ENCODE data around the gene COA1.

COA1 gene

DNA sequence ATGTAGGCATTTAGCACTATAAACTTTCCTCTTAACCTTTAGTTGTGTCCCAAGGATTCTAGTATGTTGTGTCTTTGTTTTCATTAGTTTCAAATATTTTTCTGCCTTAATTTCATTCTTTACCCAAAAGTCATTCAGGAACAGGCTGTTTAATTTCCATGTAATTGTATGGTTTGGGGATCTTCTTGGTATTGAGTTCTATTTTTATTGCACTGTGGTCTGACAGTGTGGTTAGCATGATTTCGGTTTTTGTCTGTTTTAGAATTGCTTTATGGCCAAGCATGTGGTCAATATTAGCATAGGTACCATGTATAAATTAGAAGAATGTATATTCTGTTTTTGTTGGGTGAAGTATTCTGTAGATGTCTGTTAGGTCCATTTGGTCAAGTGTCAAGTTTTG, 26.3 kb downstream of the COA1 start:
- no peak overlapping the region for H3K9ac ChIP-seq (ENCODE audit: insufficient read length)
- H3K9me3 ChIP-seq (ENCODE audit: low read depth, low read length), result no peaks in the 10 kb centered on the region; the same call in 1 of the 2 replicates
- H3K36me3 ChIP-seq (ENCODE audit: insufficient read depth, low read length), result peaks cover 41% of the 10 kb centered on the region
- TF ChIP-seq EZH2 (IDR thresholded peaks at IDR 0.05) (no peak), POLR2AphosphoS5 (IDR thresholded peaks at IDR 0.05; ENCODE audit: borderline replicate concordance, low read depth, low read length) (no peak), FOXP2 (optimal IDR thresholded peaks at IDR 0.05; ENCODE audit: control extremely low read depth, extremely low read length, insufficient read depth) (no peak)
- H3K27ac ChIP-seq, result no peak overlapping the region
- no peak for DNase-seq (ENCODE audit: low read depth, low spot score)
- H3K4me3 ChIP-seq, result no peak overlapping the region

DNA sequence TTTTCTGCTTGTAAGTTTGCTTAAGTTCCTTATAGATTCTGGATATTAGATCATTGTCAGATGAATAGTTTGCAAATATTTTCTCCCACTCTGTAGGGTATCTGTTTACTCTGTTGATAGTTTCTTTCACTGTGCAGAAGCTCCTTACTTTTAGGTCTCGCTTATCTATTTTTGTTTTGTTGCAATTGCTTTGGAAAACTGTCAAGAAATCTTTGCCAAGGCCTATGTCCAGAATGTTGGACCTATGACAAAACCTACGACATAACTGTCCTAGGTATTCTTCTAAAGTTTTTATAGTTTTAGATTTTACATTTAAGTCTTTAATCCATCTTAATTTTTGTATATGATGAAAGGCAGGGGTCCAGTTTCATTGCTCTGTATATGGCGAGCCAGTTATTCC, 27.4 kb downstream of the COA1 start:
- no peak overlapping the region for H3K4me3 ChIP-seq
- no peaks in the 10 kb centered on the region for H3K9me3 ChIP-seq (ENCODE audit: low read depth, low read length)
- no peak for TF ChIP-seq POLR2AphosphoS5 (IDR thresholded peaks at IDR 0.05; ENCODE audit: borderline replicate concordance, low read depth, low read length)
- TF ChIP-seq FOXP2 (optimal IDR thresholded peaks at IDR 0.05; ENCODE audit: control extremely low read depth, extremely low read length, insufficient read depth), result no peak
- TF ChIP-seq EZH2 (IDR thresholded peaks at IDR 0.05), result no peak
- H3K27ac ChIP-seq, result no peak overlapping the region
- DNase-seq (ENCODE audit: low read depth, low spot score), result no peak
- no peak overlapping the region for H3K9ac ChIP-seq (ENCODE audit: insufficient read length)
- H3K36me3 ChIP-seq (ENCODE audit: insufficient read depth, low read length), result peaks cover 33% of the 10 kb centered on the region

DNA sequence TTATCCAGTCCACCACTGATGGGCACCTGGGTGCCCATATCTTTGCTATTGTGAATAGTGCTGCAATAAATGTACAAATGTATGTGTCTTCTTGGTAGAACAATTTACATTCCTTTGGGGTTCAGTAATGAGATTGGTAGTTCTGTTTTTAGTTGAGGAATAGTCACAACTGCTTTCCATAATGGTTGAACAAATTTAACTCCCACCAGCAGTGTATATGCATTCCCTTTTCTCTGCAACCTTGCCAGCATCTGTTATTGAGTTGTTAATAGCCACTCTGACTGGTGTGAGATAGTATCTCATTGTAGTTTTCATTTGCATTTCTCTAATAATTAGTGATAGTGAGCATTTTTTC, 27.8 kb downstream of the COA1 start:
- no peaks in the 10 kb centered on the region for H3K9me3 ChIP-seq (ENCODE audit: low read depth, low read length)
- no peak for TF ChIP-seq POLR2AphosphoS5 (IDR thresholded peaks at IDR 0.05; ENCODE audit: borderline replicate concordance, low read depth, low read length)
- no peak for TF ChIP-seq FOXP2 (optimal IDR thresholded peaks at IDR 0.05; ENCODE audit: control extremely low read depth, extremely low read length, insufficient read depth)
- TF ChIP-seq EZH2 (IDR thresholded peaks at IDR 0.05), result no peak
- DNase-seq (ENCODE audit: low read depth, low spot score), result no peak
- H3K36me3 ChIP-seq (ENCODE audit: insufficient read depth, low read length), result peaks cover 33% of the 10 kb centered on the region
- H3K9ac ChIP-seq (ENCODE audit: insufficient read length), result no peak overlapping the region
- no peak overlapping the region for H3K4me3 ChIP-seq
- no peak overlapping the region for H3K27ac ChIP-seq

DNA sequence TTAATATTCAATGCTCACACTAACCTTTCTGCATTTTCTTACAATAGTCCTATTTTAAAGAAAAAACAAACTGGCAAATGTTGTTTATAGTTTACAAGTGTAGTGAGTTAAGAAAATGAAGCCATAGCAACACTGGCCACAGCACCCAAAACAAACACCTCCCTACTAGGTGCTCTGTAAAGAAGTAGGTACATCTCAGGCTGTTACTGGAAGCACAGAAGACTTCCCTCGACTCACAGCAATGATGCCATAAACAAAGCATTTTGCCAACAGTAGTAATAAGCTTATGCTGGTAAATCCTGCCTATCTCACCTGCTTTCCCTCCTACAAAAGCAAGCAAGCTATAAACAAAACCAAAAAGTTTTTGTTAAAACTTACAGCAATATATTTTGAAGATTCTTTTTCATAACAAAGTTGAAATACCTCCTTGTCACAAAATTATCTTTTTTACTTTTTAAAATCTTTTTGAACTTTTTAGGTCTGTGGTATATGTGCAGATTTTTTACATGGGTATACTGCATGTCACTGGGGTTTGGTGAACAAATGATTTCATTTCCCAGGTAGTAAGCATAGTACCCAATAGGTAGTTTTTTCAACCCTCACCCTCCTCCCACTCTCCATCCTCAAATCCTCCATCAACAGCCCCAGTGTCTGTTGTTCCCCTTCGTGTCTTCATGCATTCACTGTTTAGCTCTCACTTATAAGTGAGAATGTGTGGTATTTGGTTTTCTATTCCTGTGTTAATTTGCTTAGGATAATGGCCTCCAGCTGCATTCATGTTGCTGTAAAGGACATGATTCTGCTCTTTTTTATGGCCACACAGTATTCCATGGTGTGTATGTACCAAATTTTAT, 28.4 kb downstream of the COA1 start:
- Histone ChIP-seq H3K4me3 (no peak overlapping the region), H3K9me3 (ENCODE audit: low read depth, low read length) (no peaks in the 10 kb centered on the region), H3K36me3 (ENCODE audit: insufficient read depth, low read length) (peaks cover 31% of the 10 kb centered on the region), H3K9ac (ENCODE audit: insufficient read length) (no peak overlapping the region), H3K27ac (no peak overlapping the region)
- no peak for DNase-seq (ENCODE audit: low read depth, low spot score)
- TF ChIP-seq POLR2AphosphoS5 (IDR thresholded peaks at IDR 0.05; ENCODE audit: borderline replicate concordance, low read depth, low read length), result no peak
- no peak for TF ChIP-seq FOXP2 (optimal IDR thresholded peaks at IDR 0.05; ENCODE audit: control extremely low read depth, extremely low read length, insufficient read depth)
- no peak for TF ChIP-seq EZH2 (IDR thresholded peaks at IDR 0.05)

DNA sequence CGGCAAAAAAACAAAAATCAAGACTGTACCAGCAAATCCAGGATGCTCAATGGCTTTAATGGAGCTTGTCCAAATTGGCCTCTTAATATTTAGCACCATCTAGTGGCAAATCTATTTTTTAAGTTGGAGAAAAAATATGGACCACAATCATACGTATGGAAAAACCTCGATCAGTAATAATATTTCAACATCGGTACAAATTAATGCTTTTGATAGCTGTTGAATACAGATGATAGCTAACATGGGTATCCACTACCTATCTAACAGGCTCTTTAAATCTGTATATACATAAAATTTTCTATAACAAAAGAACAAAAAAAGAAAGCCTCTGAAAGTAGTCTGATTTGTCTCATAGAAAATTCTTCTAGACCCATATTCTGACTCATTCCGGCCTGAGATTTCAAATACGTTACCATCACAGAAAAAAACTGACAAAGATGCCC, 29.2 kb downstream of the COA1 start:
- DNase-seq (ENCODE audit: low read depth, low spot score), result peak; percentile 20
- H3K27ac ChIP-seq, result no peak overlapping the region
- no peak overlapping the region for H3K4me3 ChIP-seq
- no peaks in the 10 kb centered on the region; the same call in 1 of the 2 replicates for H3K9me3 ChIP-seq (ENCODE audit: low read depth, low read length)
- TF ChIP-seq POLR2AphosphoS5 (IDR thresholded peaks at IDR 0.05; ENCODE audit: borderline replicate concordance, low read depth, low read length), result no peak
- TF ChIP-seq EZH2 (IDR thresholded peaks at IDR 0.05), result no peak
- TF ChIP-seq FOXP2 (optimal IDR thresholded peaks at IDR 0.05; ENCODE audit: control extremely low read depth, extremely low read length, insufficient read depth), result no peak
- H3K9ac ChIP-seq (ENCODE audit: insufficient read length), result no peak overlapping the region
- peaks cover 23% of the 10 kb centered on the region for H3K36me3 ChIP-seq (ENCODE audit: insufficient read depth, low read length)

DNA sequence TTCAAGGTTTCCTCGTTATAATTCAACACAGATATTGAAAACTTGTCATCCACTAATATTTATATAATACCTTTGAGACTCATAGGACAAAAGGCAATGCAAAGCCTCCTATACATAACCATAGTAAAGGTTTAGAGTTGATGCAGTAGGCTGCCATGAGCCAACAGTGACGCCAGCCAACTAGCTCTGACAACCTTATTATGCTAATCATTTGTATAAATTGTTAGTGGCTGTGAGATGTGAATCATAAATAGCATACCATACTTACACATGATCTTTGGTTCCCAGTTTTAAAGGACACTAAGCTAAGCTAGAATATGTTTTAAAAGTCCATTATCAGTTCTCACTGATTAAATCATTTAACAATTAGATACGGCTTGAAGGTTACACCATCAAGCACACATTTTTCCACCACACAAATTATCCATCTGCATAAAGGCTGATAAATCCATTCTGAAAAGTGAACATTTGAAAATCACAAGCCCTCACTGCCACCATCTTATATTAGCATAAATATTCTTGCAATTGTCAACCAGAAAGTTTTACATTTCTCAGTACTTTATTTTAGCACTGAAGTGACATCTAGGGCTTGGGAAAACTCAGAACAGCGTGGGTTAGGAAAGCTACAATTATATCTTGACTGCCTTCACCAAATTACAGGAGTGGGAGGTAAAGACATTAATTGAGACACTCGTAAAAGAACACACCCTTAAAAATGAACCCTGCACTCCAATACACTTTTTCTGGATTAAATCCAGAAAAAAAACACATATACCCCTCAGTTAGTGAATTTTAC, 30.7 kb downstream of the COA1 start:
- Histone ChIP-seq H3K9me3 (ENCODE audit: low read depth, low read length) (no peaks in the 10 kb centered on the region; the same call in 1 of the 2 replicates), H3K27ac (no peak overlapping the region), H3K9ac (ENCODE audit: insufficient read length) (no peak overlapping the region), H3K4me3 (no peak overlapping the region), H3K36me3 (ENCODE audit: insufficient read depth, low read length) (peaks cover 12% of the 10 kb centered on the region; the same call in 1 of the 2 replicates)
- no peak for TF ChIP-seq EZH2 (IDR thresholded peaks at IDR 0.05)
- TF ChIP-seq FOXP2 (optimal IDR thresholded peaks at IDR 0.05; ENCODE audit: control extremely low read depth, extremely low read length, insufficient read depth), result no peak
- TF ChIP-seq POLR2AphosphoS5 (IDR thresholded peaks at IDR 0.05; ENCODE audit: borderline replicate concordance, low read depth, low read length), result no peak
- DNase-seq (ENCODE audit: low read depth, low spot score), result no peak

DNA sequence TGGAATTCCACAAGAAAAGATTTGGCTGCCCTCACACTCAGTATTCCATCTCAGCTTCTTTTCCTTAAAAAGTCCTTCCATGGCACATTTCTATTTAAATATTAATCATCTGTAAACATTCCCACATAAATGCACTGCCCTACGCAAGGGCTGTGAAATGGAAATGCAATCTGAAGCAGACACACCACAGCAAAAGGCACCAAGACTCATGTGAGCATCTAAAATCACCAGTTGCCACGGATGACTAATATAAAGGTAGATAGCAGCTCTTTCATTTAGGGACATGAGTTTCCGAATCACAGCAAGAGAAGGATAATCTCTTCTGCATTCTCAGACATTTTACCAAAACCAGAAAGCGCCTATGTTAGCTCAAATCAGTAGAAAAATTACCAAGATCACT, 31.6 kb downstream of the COA1 start:
- H3K36me3 ChIP-seq (ENCODE audit: insufficient read depth, low read length), result 0 out of 2 replicates have a peak, but pooled peaks cover 6% of the 10 kb centered on the region
- no peak overlapping the region for H3K9ac ChIP-seq (ENCODE audit: insufficient read length)
- no peak overlapping the region for H3K27ac ChIP-seq
- TF ChIP-seq FOXP2 (optimal IDR thresholded peaks at IDR 0.05; ENCODE audit: control extremely low read depth, extremely low read length, insufficient read depth) (no peak), POLR2AphosphoS5 (IDR thresholded peaks at IDR 0.05; ENCODE audit: borderline replicate concordance, low read depth, low read length) (no peak), EZH2 (IDR thresholded peaks at IDR 0.05) (no peak)
- DNase-seq (ENCODE audit: low read depth, low spot score), result no peak
- H3K9me3 ChIP-seq (ENCODE audit: low read depth, low read length), result no peaks in the 10 kb centered on the region; the same call in 1 of the 2 replicates
- no peak overlapping the region for H3K4me3 ChIP-seq

DNA sequence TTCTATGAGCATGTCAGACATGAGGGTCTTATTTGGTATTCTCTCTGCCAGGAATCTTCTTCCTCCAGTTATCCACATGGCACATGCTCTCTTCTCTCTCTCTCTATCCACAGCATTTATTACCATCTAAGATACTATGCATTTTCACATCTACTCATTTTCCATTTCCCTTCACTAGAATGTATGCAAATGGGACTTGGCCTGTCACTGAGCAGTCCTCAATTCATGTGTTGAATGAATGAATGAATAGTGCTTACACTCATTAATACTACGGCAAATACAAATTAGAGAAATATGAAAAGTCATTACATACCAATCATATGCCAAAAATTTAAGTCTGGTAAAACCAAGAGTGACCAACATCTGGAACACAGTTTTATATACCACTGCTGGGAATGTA, 34.0 kb downstream of the COA1 start:
- Histone ChIP-seq H3K9ac (ENCODE audit: insufficient read length) (no peak overlapping the region), H3K9me3 (ENCODE audit: low read depth, low read length) (no peaks in the 10 kb centered on the region; the same call in 1 of the 2 replicates), H3K36me3 (ENCODE audit: insufficient read depth, low read length) (0 out of 2 replicates have a peak, but pooled peaks cover 6% of the 10 kb centered on the region), H3K4me3 (no peak overlapping the region), H3K27ac (no peak overlapping the region)
- no peak for DNase-seq (ENCODE audit: low read depth, low spot score)
- no peak for TF ChIP-seq FOXP2 (optimal IDR thresholded peaks at IDR 0.05; ENCODE audit: control extremely low read depth, extremely low read length, insufficient read depth)
- no peak for TF ChIP-seq EZH2 (IDR thresholded peaks at IDR 0.05)
- TF ChIP-seq POLR2AphosphoS5 (IDR thresholded peaks at IDR 0.05; ENCODE audit: borderline replicate concordance, low read depth, low read length), result no peak

Data from SK-N-MC (cell line).